CD4-positive, alpha-beta T cell (primary cell): Measurements from ENCODE around the gene CKAP2L. TPM values are rescaled to one million over a fixed set of nuclear protein-coding genes. Genes with fewer than 3 reads are reported as not detected.

Source experiments
- ATAC-seq: fragments of 200-7000 bp; cut with Tn5 transposase; one replicate; pipeline ENCODE4 v1.10.0; 2022; ENCODE audit warnings: mild to moderate bottlenecking; ENCODE audit not compliant: poor library complexity
- CTCF ChIA-PET: fragments of 350-600 bp; sonication (Branson Sonifier 250); formaldehyde crosslinking; loops from one replicate; lab custom pipeline; 2021; ENCODE audit warnings: antibody characterized with exemption, inconsistent platforms; lab: Charles Lee
- POLR2A ChIA-PET: fragments of 350-600 bp; sonication (Branson Sonifier 250); formaldehyde crosslinking; loops from one replicate; lab custom pipeline; 2021; ENCODE audit warnings: antibody characterized with exemption, inconsistent platforms; lab: Charles Lee
- DNase-seq, 14 experiments: peaks; one replicate each; pipeline ENCODE4 v3.0.0-alpha.2; 2013 to 2020; ENCODE audit warnings: mixed read lengths in 2 of 14
- H3K27ac ChIP-seq, 2 donors: one replicate each; pipeline versions ENCODE4 v1.5.1 to v1.7.0; 2013; ENCODE audit warnings: low read length in 2 of 2, low read depth in 1 of 2, mild to moderate bottlenecking in 1 of 2
- H3K27me3 ChIP-seq, 2 experiments: 1 replicate in 1 of 2; 2 replicates in 1 of 2; pipeline versions ENCODE4 v1.6.1 to v1.7.0; 2013; ENCODE audit warnings: low read length in 2 of 2, control low read depth in 1 of 2, mild to moderate bottlenecking in 1 of 2, moderate library complexity in 1 of 2; ENCODE audit not compliant: insufficient read depth in 2 of 2, control insufficient read depth in 1 of 2
- H3K36me3 ChIP-seq: one replicate; pipeline ENCODE4 v1.6.1; 2013; ENCODE audit warnings: low read length, control low read depth; ENCODE audit not compliant: insufficient read depth
- H3K4me1 ChIP-seq: one replicate; pipeline ENCODE4 v1.6.1; 2013; ENCODE audit warnings: low read length, control low read depth; ENCODE audit not compliant: insufficient read depth
- H3K4me3 ChIP-seq: one replicate; pipeline ENCODE4 v1.5.1; 2013; ENCODE audit warnings: mild to moderate bottlenecking, low read length, moderate library complexity
- H3K9me3 ChIP-seq, 2 experiments: 1 replicate in 1 of 2; 2 replicates in 1 of 2; pipeline versions ENCODE4 v1.6.1 to v1.7.0; 2013; ENCODE audit warnings: low read length in 2 of 2, mild to moderate bottlenecking in 2 of 2, control low read depth in 1 of 2, moderate library complexity in 1 of 2; ENCODE audit not compliant: control insufficient read depth in 1 of 2, insufficient read depth in 1 of 2
- H3K27ac Mint-ChIP-seq: one replicate; pipeline ENCODE4 v1.8.0; 2020; ENCODE audit warnings: mixed read lengths
- H3K27me3 Mint-ChIP-seq: one replicate; pipeline ENCODE4 v1.8.0; 2021; ENCODE audit warnings: mixed read lengths
- H3K36me3 Mint-ChIP-seq: one replicate; pipeline ENCODE4 v1.8.0; 2021; ENCODE audit warnings: low read depth, mixed read lengths
- H3K4me1 Mint-ChIP-seq: one replicate; pipeline ENCODE4 v1.8.0; 2021; ENCODE audit warnings: low read depth, mixed read lengths
- H3K4me3 Mint-ChIP-seq: one replicate; pipeline ENCODE4 v1.8.0; 2020; ENCODE audit warnings: mild to moderate bottlenecking, mixed read lengths
- H3K9me3 Mint-ChIP-seq: one replicate; pipeline ENCODE4 v1.8.0; 2020; ENCODE audit warnings: mixed read lengths
- intact Hi-C, 2 experiments: fragments of 100-400 bp; cut with DNase I in 1 of 2; cut with micrococcal nuclease in 1 of 2; formaldehyde crosslinking; loops; one replicate each; pipeline versions ENCODE4 v1.15.1 to v1.9.0; 2023 to 2025; cut with DNase I, micrococcal nuclease
- total RNA-seq, 174 experiments: library from RNA in 2 of 174; stranded (reverse) in 2 of 174; gene quantifications; one replicate each; pipeline ENCODE4 v1.2.3 and lab custom pipeline; 2021 to 2026
- TF ChIP-seq, protein P1 (sequence below): fragments of 200-600 bp; IDR thresholded peaks from one replicate; pipeline ENCODE4 v1.8.0; 2022; ENCODE audit warnings: antibody characterized with exemption, mild to moderate bottlenecking

CKAP2L gene
- total RNA-seq, 2 experiments from 2014 or later, result 0.08 to 0.50 TPM

DNA sequence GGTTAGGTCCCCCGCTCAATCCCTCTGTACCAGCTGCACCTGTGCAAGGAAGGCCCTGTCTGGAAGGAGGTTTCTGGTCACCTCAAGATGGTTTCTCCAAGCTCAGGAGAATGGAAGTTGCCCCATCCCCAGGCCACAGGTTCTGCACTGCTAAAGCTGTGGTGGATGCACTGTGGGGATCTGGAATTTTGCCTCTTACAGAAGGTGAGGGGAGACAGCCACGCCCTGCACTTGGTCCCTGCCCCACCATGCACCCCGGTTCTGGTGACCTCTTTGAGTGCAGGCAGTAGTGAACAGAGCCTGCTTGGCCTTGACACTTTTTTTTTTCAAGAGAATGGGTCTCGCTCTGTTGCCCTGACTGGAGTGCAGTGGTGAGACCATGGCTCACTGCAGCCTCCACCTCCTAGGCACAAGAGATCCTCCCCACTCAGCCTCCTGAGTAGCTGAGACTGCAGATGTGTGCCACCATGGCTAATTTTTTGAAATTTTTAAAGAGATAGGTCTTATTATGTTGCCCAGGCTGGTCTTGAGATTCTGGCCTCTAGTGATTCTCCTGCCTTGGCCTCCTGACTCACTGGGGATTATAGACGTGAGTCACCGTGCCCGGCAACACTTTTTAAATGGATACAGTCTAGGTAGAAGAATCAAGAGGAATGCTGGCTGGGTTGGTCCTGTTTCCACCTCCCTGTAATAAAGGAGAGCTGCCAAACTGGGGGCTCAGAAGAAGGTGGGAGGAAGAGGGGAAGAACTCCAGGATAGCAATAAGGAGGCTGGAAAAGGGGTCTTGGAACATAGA, 49.4 kb downstream of the CKAP2L start:
- no peak overlapping the region for H3K4me3 ChIP-seq
- no peak overlapping the region for H3K4me3 Mint-ChIP-seq
- H3K36me3 Mint-ChIP-seq, result no peaks in the 10 kb centered on the region
- no peak overlapping the region for H3K27ac ChIP-seq
- H3K4me1 Mint-ChIP-seq, result no peaks in the 10 kb centered on the region
- no peaks in the 10 kb centered on the region for H3K36me3 ChIP-seq
- CTCF ChIA-PET, result no interaction called here
- ATAC-seq (no peak), DNase-seq (no peak)
- POLR2A ChIA-PET, result interaction anchor here (0.6 kb wide), 1 partner anchor 38 kb away, joined by 3 read pairs; no protein-coding TSS in a partner anchor
- H3K9me3 ChIP-seq, result no peaks in the 10 kb centered on the region
- H3K27me3 ChIP-seq, result no peaks in the 10 kb centered on the region
- peaks cover 2% of the 10 kb centered on the region for H3K4me1 ChIP-seq
- peaks cover 8% of the 10 kb centered on the region for H3K27me3 Mint-ChIP-seq
- no peak overlapping the region for H3K27ac Mint-ChIP-seq
- TF ChIP-seq, protein P1, sequence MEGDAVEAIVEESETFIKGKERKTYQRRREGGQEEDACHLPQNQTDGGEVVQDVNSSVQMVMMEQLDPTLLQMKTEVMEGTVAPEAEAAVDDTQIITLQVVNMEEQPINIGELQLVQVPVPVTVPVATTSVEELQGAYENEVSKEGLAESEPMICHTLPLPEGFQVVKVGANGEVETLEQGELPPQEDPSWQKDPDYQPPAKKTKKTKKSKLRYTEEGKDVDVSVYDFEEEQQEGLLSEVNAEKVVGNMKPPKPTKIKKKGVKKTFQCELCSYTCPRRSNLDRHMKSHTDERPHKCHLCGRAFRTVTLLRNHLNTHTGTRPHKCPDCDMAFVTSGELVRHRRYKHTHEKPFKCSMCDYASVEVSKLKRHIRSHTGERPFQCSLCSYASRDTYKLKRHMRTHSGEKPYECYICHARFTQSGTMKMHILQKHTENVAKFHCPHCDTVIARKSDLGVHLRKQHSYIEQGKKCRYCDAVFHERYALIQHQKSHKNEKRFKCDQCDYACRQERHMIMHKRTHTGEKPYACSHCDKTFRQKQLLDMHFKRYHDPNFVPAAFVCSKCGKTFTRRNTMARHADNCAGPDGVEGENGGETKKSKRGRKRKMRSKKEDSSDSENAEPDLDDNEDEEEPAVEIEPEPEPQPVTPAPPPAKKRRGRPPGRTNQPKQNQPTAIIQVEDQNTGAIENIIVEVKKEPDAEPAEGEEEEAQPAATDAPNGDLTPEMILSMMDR, result no peak
- intact Hi-C loops, result no loop called here
- no peaks in the 10 kb centered on the region for H3K9me3 Mint-ChIP-seq

DNA sequence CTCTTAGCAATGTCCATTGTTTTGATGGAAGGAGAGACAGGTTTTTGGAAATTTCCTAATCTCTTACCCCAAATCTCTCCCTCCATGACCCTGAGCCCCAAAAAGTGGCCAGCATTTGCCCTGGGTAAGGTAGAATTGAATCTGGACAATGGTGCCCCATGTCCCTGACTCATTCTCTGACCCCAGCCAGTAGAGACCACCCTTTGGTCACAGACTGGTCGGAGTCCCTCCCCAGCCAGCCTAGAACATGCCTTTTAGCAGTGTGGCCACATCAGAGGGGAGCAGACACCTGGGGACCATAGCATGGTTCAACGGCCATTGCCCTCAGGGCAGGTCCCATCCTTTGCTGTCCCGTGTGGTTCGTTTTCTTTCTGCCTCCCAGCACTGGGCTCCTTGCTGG, 50.1 kb downstream of the CKAP2L start:
- CTCF ChIA-PET, result no interaction called here
- no peaks in the 10 kb centered on the region for H3K36me3 Mint-ChIP-seq
- TF ChIP-seq, protein P1, result no peak

DNA sequence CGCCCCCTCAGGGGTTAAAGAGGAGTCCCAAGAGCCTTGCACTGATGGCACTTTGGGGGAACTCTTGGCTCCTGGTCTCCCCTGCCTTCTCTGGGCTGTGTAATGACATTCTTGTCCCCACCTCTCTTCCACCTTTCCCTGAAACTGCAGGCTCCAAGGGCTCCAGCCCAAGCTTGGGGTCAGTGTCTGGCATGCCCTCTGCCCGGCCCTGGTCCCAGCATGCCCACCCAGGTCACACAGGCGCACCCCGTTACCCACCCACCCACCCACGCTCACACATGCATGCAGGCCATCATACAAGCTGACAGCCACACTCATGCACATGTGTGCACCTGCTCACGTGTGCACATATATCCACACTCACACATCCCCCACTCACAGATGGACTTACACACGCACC, 50.5 kb downstream of the CKAP2L start:
- H3K9me3 Mint-ChIP-seq, result no peaks in the 10 kb centered on the region
- no peak overlapping the region for H3K4me3 ChIP-seq
- H3K4me1 Mint-ChIP-seq, result no peaks in the 10 kb centered on the region
- intact Hi-C loops, result no loop called here
- no peaks in the 10 kb centered on the region for H3K36me3 ChIP-seq
- no peaks in the 10 kb centered on the region for H3K9me3 ChIP-seq
- H3K27ac Mint-ChIP-seq, result no peak overlapping the region
- no peak overlapping the region for H3K4me3 Mint-ChIP-seq
- no peak for ATAC-seq
- POLR2A ChIA-PET, result no interaction called here
- TF ChIP-seq, protein P1, result no peak
- H3K4me1 ChIP-seq, result peaks cover 9% of the 10 kb centered on the region
- no peak for DNase-seq
- H3K27me3 Mint-ChIP-seq, result peaks cover 8% of the 10 kb centered on the region
- H3K27me3 ChIP-seq, result no peaks in the 10 kb centered on the region
- no peaks in the 10 kb centered on the region for H3K36me3 Mint-ChIP-seq
- H3K27ac ChIP-seq, result no peak overlapping the region
- CTCF ChIA-PET, result no interaction called here

More for the DNA sequence above, 50.1 kb downstream of the CKAP2L start:
- no peaks in the 10 kb centered on the region for H3K4me1 Mint-ChIP-seq
- peaks cover 8% of the 10 kb centered on the region for H3K27me3 Mint-ChIP-seq
- intact Hi-C loops, result no loop called here
- Histone ChIP-seq H3K4me1 (peaks cover 5% of the 10 kb centered on the region), H3K36me3 (no peaks in the 10 kb centered on the region), H3K4me3 (no peak overlapping the region), H3K27ac (no peak overlapping the region), H3K9me3 (no peaks in the 10 kb centered on the region), H3K27me3 (no peaks in the 10 kb centered on the region)
- POLR2A ChIA-PET, result no interaction called here
- no peak overlapping the region for H3K27ac Mint-ChIP-seq
- DNase-seq (no peak), ATAC-seq (no peak)
- no peaks in the 10 kb centered on the region for H3K9me3 Mint-ChIP-seq
- H3K4me3 Mint-ChIP-seq, result no peak overlapping the region
